H1 (cell line): ENCODE results near the gene GBE1. TPM values are rescaled to one million over a fixed set of nuclear protein-coding genes. Genes with fewer than 3 reads are reported as not detected.

Experiments used
- CTCF ChIA-PET: fragments of 300-600 bp; sonication (Branson Sonifier 250); formaldehyde crosslinking; loops from one replicate; lab custom pipeline; 2021; ENCODE audit not compliant: partially characterized antibody; lab: Charles Lee
- POLR2A ChIA-PET: fragments of 300-600 bp; sonication (Branson Sonifier 250); formaldehyde crosslinking; loops from one replicate; lab custom pipeline; 2021; ENCODE audit warnings: inconsistent platforms; ENCODE audit not compliant: partially characterized antibody; lab: Charles Lee
- DNase-seq, 2 experiments: peaks; one replicate each; pipeline versions ENCODE4 v3.0.0 to v3.0.0-alpha.2; 2010 to 2022; ENCODE audit warnings: low spot score in 2 of 2, low read depth in 1 of 2, mixed read lengths in 1 of 2
- FAIRE-seq: peaks from 2 replicates; lab custom pipeline; 2011; peaks lifted over from hg19 to GRCh38; lab: Jason Lieb, UNC
- H2AFZ ChIP-seq: 2 replicates; pipeline ENCODE4 v1.8.1; 2012; ENCODE audit warnings: low read length, inconsistent platforms
- H2AK5ac ChIP-seq: 2 replicates; pipeline ENCODE4 v1.6.1; 2013; ENCODE audit warnings: low read depth, low read length
- H2BK120ac ChIP-seq: replicated peaks from 2 replicates; pipeline ENCODE3; 2013; ENCODE audit warnings: low read depth, low read length, inconsistent platforms
- H2BK12ac ChIP-seq: 2 replicates; pipeline ENCODE4 v1.6.1; 2013; ENCODE audit warnings: low read depth, low read length
- H2BK15ac ChIP-seq: 2 replicates; pipeline ENCODE4 v1.6.1; 2013; ENCODE audit warnings: low read length
- H2BK20ac ChIP-seq: 2 replicates; pipeline ENCODE4 v1.6.1; 2013; ENCODE audit warnings: low read length
- H2BK5ac ChIP-seq: 2 replicates; pipeline ENCODE4 v1.6.1; 2013; ENCODE audit warnings: low read depth, low read length
- H3K14ac ChIP-seq: 2 replicates; pipeline ENCODE4 v1.6.1; 2013; ENCODE audit warnings: inconsistent platforms; ENCODE audit not compliant: insufficient read length
- H3K18ac ChIP-seq: 2 replicates; pipeline ENCODE4 v1.6.1; 2013; ENCODE audit warnings: low read length; ENCODE audit errors: extremely low read depth
- H3K23ac ChIP-seq: 2 replicates; pipeline ENCODE4 v1.6.1; 2013; ENCODE audit warnings: inconsistent platforms; ENCODE audit not compliant: insufficient read length
- H3K23me2 ChIP-seq: 2 replicates; pipeline ENCODE4 v1.6.1; 2013; ENCODE audit warnings: low read depth, low read length
- H3K27ac ChIP-seq: 2 replicates; pipeline ENCODE4 v1.6.1; 2011; ENCODE audit warnings: low read depth, low read length, inconsistent platforms
- H3K27me3 ChIP-seq, 4 experiments: replicated peaks in 1 of 4; 1 replicate in 1 of 4; 2 replicates in 3 of 4; pipeline versions ENCODE4 v1.6.1 to v1.8.1; 2011 to 2013; ENCODE audit warnings: low read length in 3 of 4, mild to moderate bottlenecking in 3 of 4, inconsistent platforms in 2 of 4, mixed read lengths in 2 of 4, moderate library complexity in 1 of 4; ENCODE audit not compliant: control insufficient read depth in 3 of 4, insufficient read depth in 3 of 4; ENCODE audit errors: extremely low read depth in 1 of 4
- H3K36me3 ChIP-seq, 4 experiments: 2 replicates each; pipeline versions ENCODE4 v1.6.1 to v1.8.1; 2011 to 2013; ENCODE audit warnings: mild to moderate bottlenecking in 4 of 4, low read length in 3 of 4, moderate library complexity in 2 of 4, control low read depth in 1 of 4, inconsistent platforms in 1 of 4; ENCODE audit not compliant: insufficient read depth in 4 of 4, control insufficient read depth in 2 of 4
- H3K4ac ChIP-seq: replicated peaks from 2 replicates; pipeline ENCODE3; 2013; ENCODE audit warnings: low read length, low read depth, mixed read lengths, inconsistent platforms; ENCODE audit not compliant: insufficient read length
- H3K4me1 ChIP-seq, 4 experiments: replicated peaks in 1 of 4; 1 replicate in 1 of 4; 2 replicates in 3 of 4; pipeline versions ENCODE4 v1.6.1 to v1.8.1; 2011 to 2013; ENCODE audit warnings: low read length in 3 of 4, inconsistent platforms in 2 of 4, mixed read lengths in 1 of 4; ENCODE audit not compliant: insufficient read depth in 4 of 4, control insufficient read depth in 3 of 4
- H3K4me2 ChIP-seq, 2 experiments: 2 replicates each; pipeline versions ENCODE4 v1.6.1 to v1.8.1; 2011 to 2013; ENCODE audit warnings: low read depth in 2 of 2, low read length in 2 of 2, control low read depth in 1 of 2, inconsistent platforms in 1 of 2, mild to moderate bottlenecking in 1 of 2; ENCODE audit not compliant: insufficient read depth in 1 of 2
- H3K4me3 ChIP-seq, 4 experiments: fragments of 200-600, 300-600 bp in 1 of 4; sonication (generic), shearing (Covaris generic), sonication (Bioruptor Twin) in 1 of 4; 2 replicates each; pipeline versions ENCODE4 v1.5.1 to v1.8.1; 2011 to 2016; ENCODE audit warnings: low read length in 4 of 4, low read depth in 3 of 4, control low read depth in 2 of 4, inconsistent platforms in 2 of 4, mild to moderate bottlenecking in 2 of 4, mixed read lengths in 1 of 4, moderate library complexity in 1 of 4; ENCODE audit not compliant: insufficient read depth in 2 of 4; ENCODE audit errors: extremely low read depth in 1 of 4
- H3K56ac ChIP-seq: replicated peaks from 2 replicates; pipeline ENCODE3; 2013; ENCODE audit warnings: low read depth, mild to moderate bottlenecking, mixed read lengths, low read length, inconsistent platforms; ENCODE audit not compliant: insufficient read length
- H3K79me1 ChIP-seq: 2 replicates; pipeline ENCODE4 v1.6.1; 2013; ENCODE audit warnings: low read depth, low read length, control low read depth
- H3K79me2 ChIP-seq, 2 experiments: 2 replicates each; pipeline versions ENCODE4 v1.6.1 to v1.8.1; 2012 to 2013; ENCODE audit warnings: low read length in 2 of 2, mild to moderate bottlenecking in 2 of 2, inconsistent platforms in 1 of 2; ENCODE audit not compliant: insufficient read depth in 2 of 2, control insufficient read depth in 1 of 2
- H3K9ac ChIP-seq, 4 experiments: replicated peaks in 1 of 4; 1 replicate in 1 of 4; 2 replicates in 3 of 4; pipeline versions ENCODE4 v1.6.1 to v1.8.1; 2011 to 2013; ENCODE audit warnings: low read depth in 3 of 4, low read length in 3 of 4, control low read depth in 2 of 4, mild to moderate bottlenecking in 2 of 4, moderate library complexity in 2 of 4, inconsistent platforms in 1 of 4; ENCODE audit errors: extremely low read depth in 1 of 4
- H3K9me3 ChIP-seq, 2 experiments: 2 replicates each; pipeline versions ENCODE4 v1.6.1 to v1.8.1; 2012 to 2013; ENCODE audit warnings: mild to moderate bottlenecking in 2 of 2, moderate library complexity in 2 of 2, control low read depth in 1 of 2, inconsistent platforms in 1 of 2, low read depth in 1 of 2, low read length in 1 of 2, mixed read lengths in 1 of 2; ENCODE audit not compliant: insufficient read depth in 2 of 2
- H4K20me1 ChIP-seq, 2 experiments: replicated peaks in 1 of 2; 2 replicates each; pipeline versions ENCODE3 to v1.8.1; 2011 to 2013; ENCODE audit warnings: inconsistent platforms in 2 of 2, low read length in 2 of 2, mild to moderate bottlenecking in 1 of 2; ENCODE audit not compliant: insufficient read depth in 2 of 2, control insufficient read depth in 1 of 2
- H4K5ac ChIP-seq: 2 replicates; pipeline ENCODE4 v1.6.1; 2013; ENCODE audit warnings: low read length, low read depth, mixed read lengths, inconsistent platforms; ENCODE audit not compliant: insufficient read length
- H4K8ac ChIP-seq: 2 replicates; pipeline ENCODE4 v1.8.0; 2013; ENCODE audit warnings: mild to moderate bottlenecking, moderate library complexity, low read length, inconsistent platforms; ENCODE audit not compliant: insufficient read depth; ENCODE audit errors: extremely low read depth
- H4K91ac ChIP-seq: replicated peaks from 2 replicates; pipeline ENCODE3; 2013; ENCODE audit warnings: low read length, mixed read lengths, inconsistent platforms; ENCODE audit not compliant: insufficient read length
- BACH1 ChIP-seq: IDR thresholded peaks from 2 replicates; pipeline ENCODE4 v1.6.1; 2012; ENCODE audit warnings: low read length, improper control_type of control experiment
- BRCA1 ChIP-seq: IDR thresholded peaks from 2 replicates; pipeline ENCODE4 v1.6.1; 2012; ENCODE audit warnings: low read depth, low read length, improper control_type of control experiment
- CBX5 ChIP-seq: fragments of 300-800, 300-1000 bp; sonication (generic); IDR thresholded peaks from 2 replicates; pipeline ENCODE4 v1.7.1; 2016; ENCODE audit warnings: antibody characterized with exemption, low read length, low read depth
- CHD2 ChIP-seq: IDR thresholded peaks from 2 replicates; pipeline ENCODE4 v1.6.1; 2012; ENCODE audit warnings: low read length, improper control_type of control experiment
- CTBP2 ChIP-seq: IDR thresholded peaks from 2 replicates; pipeline ENCODE4 v1.7.0; 2011; ENCODE audit warnings: borderline replicate concordance, mild to moderate bottlenecking, moderate library complexity, mixed read lengths, low read length; ENCODE audit not compliant: insufficient read depth, insufficient read length
- GABPA ChIP-seq: IDR thresholded peaks from 2 replicates; pipeline ENCODE4 v1.6.1; 2011; ENCODE audit warnings: mild to moderate bottlenecking, low read length, moderate library complexity, borderline replicate concordance; ENCODE audit not compliant: insufficient read depth
- HDAC6 ChIP-seq: IDR thresholded peaks from one replicate; pipeline ENCODE4 v1.7.1; 2012; ENCODE audit warnings: low read depth, mild to moderate bottlenecking, inconsistent platforms, low read length, moderate library complexity
- KDM5A ChIP-seq: fragments of 200-600 bp; IDR thresholded peaks from 2 replicates; pipeline ENCODE4 v1.7.1; 2012; ENCODE audit warnings: mild to moderate bottlenecking, low read length, inconsistent platforms, mixed read lengths
- MAFK ChIP-seq: IDR thresholded peaks from 2 replicates; pipeline ENCODE4 v1.6.1; 2012; ENCODE audit warnings: low read depth, mild to moderate bottlenecking, improper control_type of control experiment, low read length
- NANOG ChIP-seq: IDR thresholded peaks from 2 replicates; pipeline ENCODE4 v1.6.1; 2011; ENCODE audit warnings: low read length, low read depth, mild to moderate bottlenecking, inconsistent platforms; ENCODE audit not compliant: insufficient read depth, poor library complexity, severe bottlenecking
- POLR2A ChIP-seq, 2 experiments: IDR thresholded peaks; 1 replicate in 1 of 2; 2 replicates in 1 of 2; pipeline ENCODE4 v1.6.1; 2011; ENCODE audit warnings: low read depth in 2 of 2, low read length in 2 of 2, mild to moderate bottlenecking in 2 of 2; ENCODE audit errors: control extremely low read depth in 1 of 2
- RXRA ChIP-seq: IDR thresholded peaks from 2 replicates; pipeline ENCODE4 v1.6.1; 2011; ENCODE audit warnings: low read depth, mild to moderate bottlenecking, low read length, moderate library complexity; ENCODE audit not compliant: insufficient read depth
- SIN3A ChIP-seq, 2 experiments: IDR thresholded peaks in 1 of 2; conservative IDR thresholded peaks in 1 of 2; 2 replicates each; pipeline ENCODE4 v1.6.1; 2011 to 2012; ENCODE audit warnings: low read length in 2 of 2, improper control_type of control experiment in 1 of 2, low read depth in 1 of 2, mild to moderate bottlenecking in 1 of 2
- SP4 ChIP-seq: IDR thresholded peaks from 2 replicates; pipeline ENCODE4 v1.6.1; 2012; ENCODE audit warnings: low read length, inconsistent platforms
- TAF7 ChIP-seq: optimal IDR thresholded peaks from 2 replicates; pipeline ENCODE3; 2011; ENCODE audit warnings: low read depth, mild to moderate bottlenecking, inconsistent platforms, low read length, moderate library complexity, borderline replicate concordance
- YY1 ChIP-seq: IDR thresholded peaks from 2 replicates; pipeline ENCODE4 v1.6.1; 2011; ENCODE audit warnings: low read depth, mild to moderate bottlenecking, low read length
- WGBS, 2 experiments: shearing (Covaris generic) in 1 of 2; methylation state at CpG; one replicate each; pipeline versions ENCODE4 v1.1.6 to v1.1.7; 2013 to 2015; ENCODE audit warnings: low lambda C conversion rate in 2 of 2, mixed read lengths in 2 of 2, inconsistent platforms in 1 of 2, low coverage in 1 of 2, missing lambda C conversion rate in 1 of 2; ENCODE audit not compliant: insufficient replicate concordance in 2 of 2, insufficient coverage in 1 of 2, insufficient read length in 1 of 2; ENCODE audit errors: extremely low coverage in 1 of 2, missing lambda C conversion rate in 1 of 2; 5-methylcytosine and 5-hydroxymethylcytosine counted together
- polyA plus RNA-seq, 7 experiments: library from polyadenylated mRNA; depleted of rRNA in 3 of 7; stranded (reverse) in 5 of 7; unstranded in 2 of 7; fragments of >200 nt in 5 of 7; fragments of 200-250 nt in 2 of 7; gene quantifications; 1 replicate in 5 of 7; 2 replicates in 1 of 7; 4 replicates in 1 of 7; pipeline versions ENCODE4 v1.2.1 to v1.2.3, GENCODE V29; 2011 to 2013; ENCODE audit warnings: missing spikeins in 2 of 7, mixed read lengths in 2 of 7
- total RNA-seq: library from RNA; stranded (reverse); fragmentation: NEBNext Ultra II Directional; extraction: Animal tissue kit (Norgen Biotek cat#: 25700); gene quantifications from 2 replicates; pipeline ENCODE4 v1.2.1, GENCODE V29; 2021

GBE1 gene
- total and polyA plus RNA-seq, 2 of the 8 experiments (the other 6 are each of a cell fraction or from before 2014, with no cell fraction given) = 3.3 to 7.3 TPM

DNA sequence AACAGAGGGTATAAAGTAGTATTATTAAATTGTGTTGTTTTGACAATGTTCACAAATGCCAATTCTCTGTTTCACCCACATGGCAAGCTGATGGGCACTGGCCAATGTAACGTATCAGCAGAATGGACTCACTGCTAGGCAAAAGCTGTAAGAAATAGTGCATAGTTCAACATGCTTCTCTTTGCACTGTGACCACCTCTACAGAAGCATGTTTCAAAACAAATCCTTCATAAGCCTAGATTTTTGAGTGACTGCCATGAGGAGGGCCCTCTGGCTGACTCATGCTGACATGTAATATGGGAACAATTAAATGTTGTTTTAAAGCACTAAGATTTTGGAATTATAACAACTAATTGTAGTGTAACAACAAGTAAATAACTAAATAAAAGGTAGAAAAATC lies 3.2 kb downstream of the GBE1 start:
- H3K4ac ChIP-seq = no peak overlapping the region
- DNase-seq (no peak), FAIRE-seq (no peak)
- H3K9me3 ChIP-seq = no peaks in the 10 kb centered on the region; a peak in 1 of 4 replicates
- no peak overlapping the region for H3K9ac ChIP-seq
- peaks cover 0 to 5% (median 0%) of the 10 kb centered on the region in 4 experiments; a peak in 2 of 7 replicates for H3K4me1 ChIP-seq
- no peak overlapping the region for H3K18ac ChIP-seq
- no peak overlapping the region for H3K4me2 ChIP-seq
- no peak overlapping the region for H2BK5ac ChIP-seq
- H2BK120ac ChIP-seq = no peak overlapping the region
- no peak overlapping the region for H2AK5ac ChIP-seq
- no peak overlapping the region for H4K8ac ChIP-seq
- H2BK20ac ChIP-seq = no peak overlapping the region
- no peak overlapping the region for H2AFZ ChIP-seq
- POLR2A ChIA-PET = no interaction called here
- H3K36me3 ChIP-seq = no peaks in the 10 kb centered on the region
- no peaks in the 10 kb centered on the region for H3K79me1 ChIP-seq
- WGBS, 2 experiments = 100% methylated on average over 1 of the region's 1 CpG; no CpG with 5 or more reads in 1 of the 2 experiments
- no peak overlapping the region for H3K56ac ChIP-seq
- no peak overlapping the region for H2BK15ac ChIP-seq
- H4K20me1 ChIP-seq = no peaks in the 10 kb centered on the region
- no peak overlapping the region for H3K4me3 ChIP-seq
- no peak overlapping the region for H4K5ac ChIP-seq
- H3K79me2 ChIP-seq = no peaks in the 10 kb centered on the region
- H3K27me3 ChIP-seq = no peaks in the 10 kb centered on the region
- H3K14ac ChIP-seq = no peak overlapping the region
- H3K23ac ChIP-seq = no peak overlapping the region
- no peak overlapping the region for H3K27ac ChIP-seq
- CTCF ChIA-PET = no interaction called here
- peaks cover 2% of the 10 kb centered on the region; the same call in 1 of the 2 replicates for H3K23me2 ChIP-seq
- no peak overlapping the region for H4K91ac ChIP-seq
- H2BK12ac ChIP-seq = no peak overlapping the region
- TF ChIP-seq NANOG = no peak
- TF ChIP-seq POLR2A (IDR thresholded peaks at IDR 0.05; ENCODE audit: control extremely low read depth in 1 of 2, low read depth in 2 of 2, low read length in 2 of 2) = no peak
- no peak for TF ChIP-seq MAFK
- TF ChIP-seq TAF7 = no peak
- TF ChIP-seq RXRA = no peak
- no peak for TF ChIP-seq BACH1
- no peak for TF ChIP-seq SP4
- no peak for TF ChIP-seq KDM5A
- TF ChIP-seq CTBP2 = no peak
- no peak for TF ChIP-seq CHD2
- no peak for TF ChIP-seq SIN3A (conservative IDR thresholded peaks at IDR 0.05 in 1 of 2, IDR thresholded peaks at IDR 0.05 in 1 of 2; ENCODE audit: low read depth in 1 of 2, low read length in 2 of 2)
- no peak for TF ChIP-seq CBX5
- TF ChIP-seq YY1 = no peak
- TF ChIP-seq HDAC6 = no peak
- no peak for TF ChIP-seq GABPA
- TF ChIP-seq BRCA1 = no peak
